ENCODE measurements around the gene PPM1F.
"Not testable (repeated sequence)": the region's sequence is repeated elsewhere in the genome, so short reads cannot be mapped to it uniquely, and the experiment has no call there.

PPM1F gene

GRCh38 chr22:21916309-21916918, 36.2 kb downstream of the PPM1F start:
- Histone ChIP-seq H3K27ac (ENCODE audit: low read depth, low read length) (no peak overlapping the region), H3K9ac (ENCODE audit: low read depth, low read length) (no peak overlapping the region)

GRCh38 chr22:21915624-21916308, 36.9 kb downstream of the PPM1F start:
- H3K4me3 ChIP-seq (ENCODE audit: low read depth, low read length): no peak overlapping the region
- peaks cover 21% of the 10 kb centered on the region for H3K4me1 ChIP-seq (ENCODE audit: control insufficient read depth, insufficient read depth, low read length)
- H3K27me3 ChIP-seq (ENCODE audit: control insufficient read depth, insufficient read depth, low read length): no peaks in the 10 kb centered on the region
- no peak overlapping the region for H3K9ac ChIP-seq (ENCODE audit: low read depth, low read length)
- H3K9me3 ChIP-seq (ENCODE audit: control insufficient read depth, insufficient read depth, low read length): no peaks in the 10 kb centered on the region
- H3K36me3 ChIP-seq (ENCODE audit: control insufficient read depth, insufficient read depth, low read length): no peaks in the 10 kb centered on the region
- no peak overlapping the region for H3K27ac ChIP-seq (ENCODE audit: low read depth, low read length)

More at GRCh38 chr22:21916309-21916918, 36.2 kb downstream of the PPM1F start:
- Histone ChIP-seq H3K36me3 (ENCODE audit: control insufficient read depth, insufficient read depth, low read length) (no peaks in the 10 kb centered on the region), H3K4me1 (ENCODE audit: control insufficient read depth, insufficient read depth, low read length) (peaks cover 27% of the 10 kb centered on the region), H3K9me3 (ENCODE audit: control insufficient read depth, insufficient read depth, low read length) (no peaks in the 10 kb centered on the region), H3K27me3 (ENCODE audit: control insufficient read depth, insufficient read depth, low read length) (no peaks in the 10 kb centered on the region), H3K4me3 (ENCODE audit: low read depth, low read length) (no peak overlapping the region)

- not testable (repeated sequence) for H3K4me3 ChIP-seq (ENCODE audit: low read depth, low read length); H3K36me3 ChIP-seq (ENCODE audit: control insufficient read depth, insufficient read depth, low read length); H3K27ac ChIP-seq (ENCODE audit: low read depth, low read length); H3K9me3 ChIP-seq (ENCODE audit: control insufficient read depth, insufficient read depth, low read length); H3K4me1 ChIP-seq (ENCODE audit: control insufficient read depth, insufficient read depth, low read length); H3K27me3 ChIP-seq (ENCODE audit: control insufficient read depth, insufficient read depth, low read length); H3K9ac ChIP-seq (ENCODE audit: low read depth, low read length)
Observed at GRCh38 chr22:21914033-21914642, 38.5 kb downstream of the PPM1F start.

- H3K36me3 ChIP-seq (ENCODE audit: control insufficient read depth, insufficient read depth, low read length); H3K27ac ChIP-seq (ENCODE audit: low read depth, low read length); H3K4me1 ChIP-seq (ENCODE audit: control insufficient read depth, insufficient read depth, low read length); H3K27me3 ChIP-seq (ENCODE audit: control insufficient read depth, insufficient read depth, low read length); H3K4me3 ChIP-seq (ENCODE audit: low read depth, low read length); H3K9me3 ChIP-seq (ENCODE audit: control insufficient read depth, insufficient read depth, low read length); H3K9ac ChIP-seq (ENCODE audit: low read depth, low read length): not testable (repeated sequence)
Observed at GRCh38 chr22:21910367-21910766, 42.3 kb downstream of the PPM1F start.

- H3K9me3 ChIP-seq (ENCODE audit: control insufficient read depth, insufficient read depth, low read length): no peaks in the 10 kb centered on the region
- H3K9ac ChIP-seq (ENCODE audit: low read depth, low read length): no peak overlapping the region
- no peaks in the 10 kb centered on the region for H3K27me3 ChIP-seq (ENCODE audit: control insufficient read depth, insufficient read depth, low read length)
- no peak overlapping the region for H3K27ac ChIP-seq (ENCODE audit: low read depth, low read length)
- no peaks in the 10 kb centered on the region for H3K36me3 ChIP-seq (ENCODE audit: control insufficient read depth, insufficient read depth, low read length)
- H3K4me3 ChIP-seq (ENCODE audit: low read depth, low read length): no peak overlapping the region
- no peaks in the 10 kb centered on the region for H3K4me1 ChIP-seq (ENCODE audit: control insufficient read depth, insufficient read depth, low read length)
Observed at GRCh38 chr22:21909871-21910270, 42.8 kb downstream of the PPM1F start.

- Histone ChIP-seq H3K4me1 (ENCODE audit: control insufficient read depth, insufficient read depth, low read length) (no peaks in the 10 kb centered on the region), H3K27me3 (ENCODE audit: control insufficient read depth, insufficient read depth, low read length) (no peaks in the 10 kb centered on the region), H3K9ac (ENCODE audit: low read depth, low read length) (no peak overlapping the region), H3K27ac (ENCODE audit: low read depth, low read length) (no peak overlapping the region), H3K36me3 (ENCODE audit: control insufficient read depth, insufficient read depth, low read length) (no peaks in the 10 kb centered on the region), H3K4me3 (ENCODE audit: low read depth, low read length) (no peak overlapping the region), H3K9me3 (ENCODE audit: control insufficient read depth, insufficient read depth, low read length) (no peaks in the 10 kb centered on the region)
Observed at GRCh38 chr22:21907638-21908522, 44.8 kb downstream of the PPM1F start.

- not testable (repeated sequence) for H3K4me1 ChIP-seq (ENCODE audit: control insufficient read depth, insufficient read depth, low read length); H3K27ac ChIP-seq (ENCODE audit: low read depth, low read length); H3K4me3 ChIP-seq (ENCODE audit: low read depth, low read length); H3K36me3 ChIP-seq (ENCODE audit: control insufficient read depth, insufficient read depth, low read length); H3K9ac ChIP-seq (ENCODE audit: low read depth, low read length); H3K9me3 ChIP-seq (ENCODE audit: control insufficient read depth, insufficient read depth, low read length); H3K27me3 ChIP-seq (ENCODE audit: control insufficient read depth, insufficient read depth, low read length)
Observed at GRCh38 chr22:21905234-21905633, 47.4 kb downstream of the PPM1F start.

GRCh38 chr22:21904250-21904789, 48.3 kb downstream of the PPM1F start:
- H3K27me3 ChIP-seq (ENCODE audit: control insufficient read depth, insufficient read depth, low read length): no peaks in the 10 kb centered on the region
- H3K9me3 ChIP-seq (ENCODE audit: control insufficient read depth, insufficient read depth, low read length): no peaks in the 10 kb centered on the region
- no peak overlapping the region for H3K4me3 ChIP-seq (ENCODE audit: low read depth, low read length)
- no peaks in the 10 kb centered on the region for H3K36me3 ChIP-seq (ENCODE audit: control insufficient read depth, insufficient read depth, low read length)
- no peak overlapping the region for H3K27ac ChIP-seq (ENCODE audit: low read depth, low read length)
- no peaks in the 10 kb centered on the region for H3K4me1 ChIP-seq (ENCODE audit: control insufficient read depth, insufficient read depth, low read length)
- H3K9ac ChIP-seq (ENCODE audit: low read depth, low read length): no peak overlapping the region

GRCh38 chr22:21903283-21903682, 49.4 kb downstream of the PPM1F start:
- H3K36me3 ChIP-seq (ENCODE audit: control insufficient read depth, insufficient read depth, low read length): no peaks in the 10 kb centered on the region
- no peaks in the 10 kb centered on the region for H3K27me3 ChIP-seq (ENCODE audit: control insufficient read depth, insufficient read depth, low read length)
- no peaks in the 10 kb centered on the region for H3K9me3 ChIP-seq (ENCODE audit: control insufficient read depth, insufficient read depth, low read length)
- H3K27ac ChIP-seq (ENCODE audit: low read depth, low read length): no peak overlapping the region
- no peaks in the 10 kb centered on the region for H3K4me1 ChIP-seq (ENCODE audit: control insufficient read depth, insufficient read depth, low read length)
- H3K9ac ChIP-seq (ENCODE audit: low read depth, low read length): no peak overlapping the region
- no peak overlapping the region for H3K4me3 ChIP-seq (ENCODE audit: low read depth, low read length)

- H3K4me1 ChIP-seq (ENCODE audit: control insufficient read depth, insufficient read depth, low read length): no peaks in the 10 kb centered on the region
- no peak overlapping the region for H3K27ac ChIP-seq (ENCODE audit: low read depth, low read length)
- H3K4me3 ChIP-seq (ENCODE audit: low read depth, low read length): no peak overlapping the region
- H3K36me3 ChIP-seq (ENCODE audit: control insufficient read depth, insufficient read depth, low read length): no peaks in the 10 kb centered on the region
- no peaks in the 10 kb centered on the region for H3K27me3 ChIP-seq (ENCODE audit: control insufficient read depth, insufficient read depth, low read length)
- H3K9me3 ChIP-seq (ENCODE audit: control insufficient read depth, insufficient read depth, low read length): no peaks in the 10 kb centered on the region
- no peak overlapping the region for H3K9ac ChIP-seq (ENCODE audit: low read depth, low read length)
Observed at GRCh38 chr22:21902296-21903087, 50.2 kb downstream of the PPM1F start.

Data from HUES48 (cell line).